ENCODE results near the gene IPO11. TPM values are rescaled to one million over a fixed set of nuclear protein-coding genes. Genes with fewer than 3 reads are reported as not detected.

IPO11 gene
- total and polyA plus RNA-seq, 8 donors: 27.0 to 42.6 (median 37.7) TPM

GRCh38 chr5:62606878-62607277, 194.3 kb downstream of the IPO11 start:
- intact Hi-C loops (cut with DNase I): no loop called here

DNA sequence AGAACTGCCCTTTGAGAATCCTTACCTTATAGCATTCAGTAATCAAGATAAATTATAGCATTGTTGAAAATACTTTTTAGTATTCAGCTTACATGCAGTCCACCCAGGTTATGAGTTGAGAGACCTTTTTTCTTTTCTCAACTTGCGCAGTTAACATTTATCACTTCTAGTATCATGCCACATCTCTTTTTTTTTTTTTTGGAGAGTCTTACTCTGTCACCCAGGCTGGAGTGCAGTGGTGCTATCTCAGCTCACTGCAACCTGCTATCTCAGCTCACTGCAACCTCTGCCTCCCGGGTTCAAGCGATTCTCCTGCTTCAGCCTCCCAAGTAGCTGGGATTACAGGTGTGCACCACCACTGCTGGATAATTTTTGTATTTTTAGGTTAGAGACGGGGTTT, 195.1 kb downstream of the IPO11 start:
- Histone ChIP-seq H3K4me1 (no peaks in the 10 kb centered on the region), H3K4me3 (no peak overlapping the region), H3K27ac (no peak overlapping the region), H3K36me3 (peaks cover 0 to 20% of the 10 kb centered on the region in 2 donors), H3K9me3 (no peaks in the 10 kb centered on the region), H3K27me3 (no peaks in the 10 kb centered on the region)
- ATAC-seq: no peak
- TF ChIP-seq CTCF (IDR thresholded peaks at IDR 0.05): no peak
- intact Hi-C loops (cut with DNase I): no loop called here
- no peak for DNase-seq

More at GRCh38 chr5:62606878-62607277, 194.3 kb downstream of the IPO11 start:
- no peaks in the 10 kb centered on the region for H3K27me3 ChIP-seq
- H3K27ac ChIP-seq: no peak overlapping the region
- ATAC-seq (no peak), DNase-seq (no peak)
- H3K9me3 ChIP-seq: no peaks in the 10 kb centered on the region
- no peaks in the 10 kb centered on the region for H3K4me1 ChIP-seq
- peaks cover 0 to 21% of the 10 kb centered on the region in 2 donors for H3K36me3 ChIP-seq
- H3K4me3 ChIP-seq: no peak overlapping the region
- TF ChIP-seq CTCF (IDR thresholded peaks at IDR 0.05): no peak

- TF ChIP-seq CTCF (IDR thresholded peaks at IDR 0.05): no peak
- peaks cover 0 to 8% of the 10 kb centered on the region in 2 donors for H3K36me3 ChIP-seq
- intact Hi-C loops (cut with DNase I): no loop called here
- H3K4me3 ChIP-seq: no peak overlapping the region
- ATAC-seq: no peak
- no peaks in the 10 kb centered on the region for H3K4me1 ChIP-seq
- DNase-seq: no peak
- H3K27ac ChIP-seq: no peak overlapping the region
- no peaks in the 10 kb centered on the region for H3K27me3 ChIP-seq
- no peaks in the 10 kb centered on the region for H3K9me3 ChIP-seq
Observed at GRCh38 chr5:62608529-62609511, 196.3 kb downstream of the IPO11 start.

DNA sequence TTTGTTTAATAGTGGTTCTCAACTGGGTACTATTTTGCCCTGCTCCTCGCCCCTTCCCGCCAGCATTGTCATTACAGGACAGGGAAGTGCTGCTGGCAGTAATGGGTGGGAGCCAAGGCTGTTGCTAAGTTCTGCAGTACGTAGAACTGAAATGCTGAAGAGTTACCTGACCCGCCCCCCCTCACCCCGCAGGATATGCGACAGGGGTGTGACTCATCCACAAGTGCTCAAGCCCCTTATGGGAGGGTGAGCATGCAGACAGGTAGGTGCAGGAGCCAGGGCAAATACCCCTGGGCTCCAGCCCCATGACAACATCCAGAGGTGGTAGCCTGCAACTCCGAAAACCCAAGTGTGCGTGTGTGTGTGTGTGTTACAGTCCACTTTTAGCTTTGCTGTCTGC, 201.8 kb downstream of the IPO11 start:
- Histone ChIP-seq H3K36me3 (peaks cover 0 to 7% of the 10 kb centered on the region in 2 donors), H3K9me3 (no peaks in the 10 kb centered on the region), H3K27me3 (no peaks in the 10 kb centered on the region), H3K4me3 (no peak overlapping the region), H3K4me1 (no peaks in the 10 kb centered on the region), H3K27ac (no peak overlapping the region)
- no peak for DNase-seq
- no peak for ATAC-seq
- TF ChIP-seq CTCF (IDR thresholded peaks at IDR 0.05): no peak
- intact Hi-C loops (cut with DNase I): no loop called here

DNA sequence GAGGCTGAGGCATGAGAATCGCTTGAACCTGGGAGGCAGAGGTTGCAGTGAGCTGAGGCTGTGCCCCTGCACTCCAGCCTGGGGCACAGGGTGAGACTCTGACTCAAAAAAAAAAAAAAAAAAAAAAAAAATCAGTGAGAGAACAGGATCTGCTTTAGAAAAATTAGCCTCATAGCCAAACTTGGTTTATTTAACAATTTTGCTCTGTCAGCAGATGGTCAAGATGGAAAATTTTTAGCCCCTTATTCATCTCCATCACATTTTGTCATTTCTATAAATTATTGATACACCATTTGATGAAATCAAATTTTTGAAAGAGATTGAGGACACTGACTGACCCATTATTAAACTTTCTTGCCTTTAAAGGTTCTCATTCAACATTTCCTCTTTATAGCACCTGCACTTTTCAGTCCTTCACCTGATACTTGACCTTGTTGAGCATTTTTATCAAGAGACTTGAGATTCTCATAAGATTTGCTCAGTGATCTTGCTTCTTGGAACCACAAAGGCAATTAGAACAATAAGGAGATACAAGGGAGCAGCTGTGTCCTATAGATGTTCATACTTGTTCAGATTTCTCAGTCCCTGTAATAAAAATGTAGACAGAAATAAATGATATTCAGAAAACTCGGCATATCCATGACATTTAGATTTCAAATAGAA, 204.2 kb downstream of the IPO11 start:
- no peaks in the 10 kb centered on the region for H3K27me3 ChIP-seq

More for the DNA sequence above, 204.2 kb downstream of the IPO11 start:
- H3K36me3 ChIP-seq: no peaks in the 10 kb centered on the region
- ATAC-seq: peak; percentile 50
- intact Hi-C loops (cut with DNase I): no loop called here
- no peaks in the 10 kb centered on the region for H3K9me3 ChIP-seq
- H3K27ac ChIP-seq: no peak overlapping the region
- TF ChIP-seq CTCF (IDR thresholded peaks at IDR 0.05): no peak
- no peaks in the 10 kb centered on the region for H3K4me1 ChIP-seq
- no peak overlapping the region for H3K4me3 ChIP-seq
- DNase-seq: no peak

Data from left lung (tissue), 10 donors.